ENCODE measurements around the gene LAMP1.
"Not testable (repeated sequence)": the region's sequence is repeated elsewhere in the genome, so short reads cannot be mapped to it uniquely, and the experiment has no call there.

GRCh38 chr13:113347736-113348225 is 50.7 kb downstream of the LAMP1 start:
- TF ChIP-seq CTCF (IDR thresholded peaks at IDR 0.05); POLR2A (IDR thresholded peaks at IDR 0.05; ENCODE audit: low read depth); POLR2AphosphoS5 (IDR thresholded peaks at IDR 0.05): not testable (repeated sequence)
